OCI-M1 (cell line): Measurements from ENCODE around the gene KCNJ6.
"Not testable (repeated sequence)": the region's sequence is repeated elsewhere in the genome, so short reads cannot be mapped to it uniquely, and the experiment has no call there.

Source experiments
- DNase-seq: peaks from one replicate; lab custom pipeline; 2025; lab: John Stamatoyannopoulos, UW

Gene KCNJ6

DNA sequence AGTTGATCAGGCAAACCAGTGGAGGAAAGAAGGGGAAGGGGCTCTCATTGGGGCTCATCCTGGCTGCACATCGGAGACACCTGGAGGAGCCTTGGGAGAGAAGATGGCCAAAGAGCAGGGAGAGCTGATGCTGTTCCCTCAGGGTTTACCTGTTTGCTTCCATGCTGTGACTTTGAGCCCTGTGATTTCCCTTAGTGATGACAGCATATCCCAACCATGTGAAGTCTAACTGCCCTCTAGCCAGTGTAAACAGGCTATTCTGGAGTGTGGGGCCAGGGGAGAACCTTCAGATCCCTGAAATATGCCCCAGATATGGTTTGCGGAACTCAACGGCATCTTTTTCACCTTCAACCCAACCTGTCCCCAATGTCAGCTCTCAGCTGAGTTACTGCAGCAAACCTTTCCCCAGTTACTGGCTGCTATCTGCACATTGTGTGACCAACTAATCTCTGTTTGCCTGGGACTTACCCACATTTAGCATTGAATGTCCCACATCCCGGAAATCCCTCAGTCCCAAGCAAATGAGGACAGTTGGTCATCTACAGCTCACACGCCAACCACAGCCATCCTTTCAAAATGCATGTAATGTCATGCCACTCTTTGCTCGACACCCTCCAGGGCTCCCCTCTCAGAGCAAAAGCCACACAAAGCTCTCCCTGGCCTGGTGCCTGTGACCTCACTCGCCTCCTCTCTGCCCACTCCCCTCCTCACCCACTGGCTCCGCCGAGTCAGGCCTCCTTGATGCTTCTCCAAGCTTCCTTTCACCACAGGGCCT lies 242.3 kb downstream of the KCNJ6 start:
- DNase-seq: no peak

DNA sequence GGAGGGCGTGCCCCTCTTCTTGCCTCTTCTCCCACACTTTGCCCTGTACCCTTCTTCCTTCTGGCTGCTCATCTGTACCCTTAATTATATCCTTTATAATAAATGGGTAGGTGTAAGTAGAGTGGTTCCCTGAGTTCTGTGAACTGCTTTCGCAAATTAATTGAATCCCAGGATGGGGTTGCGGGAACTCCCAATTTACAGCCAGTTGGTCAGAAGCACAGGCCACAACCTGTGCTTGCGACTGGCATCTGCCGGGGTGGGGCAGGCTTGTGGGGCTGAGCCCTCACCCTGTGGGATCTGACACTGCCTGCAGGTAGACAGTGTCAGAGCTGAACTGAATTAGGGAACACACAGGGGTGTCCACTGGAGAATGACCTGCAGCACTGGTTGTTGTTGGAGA lies 244.9 kb downstream of the KCNJ6 start:
- no peak for DNase-seq

DNA sequence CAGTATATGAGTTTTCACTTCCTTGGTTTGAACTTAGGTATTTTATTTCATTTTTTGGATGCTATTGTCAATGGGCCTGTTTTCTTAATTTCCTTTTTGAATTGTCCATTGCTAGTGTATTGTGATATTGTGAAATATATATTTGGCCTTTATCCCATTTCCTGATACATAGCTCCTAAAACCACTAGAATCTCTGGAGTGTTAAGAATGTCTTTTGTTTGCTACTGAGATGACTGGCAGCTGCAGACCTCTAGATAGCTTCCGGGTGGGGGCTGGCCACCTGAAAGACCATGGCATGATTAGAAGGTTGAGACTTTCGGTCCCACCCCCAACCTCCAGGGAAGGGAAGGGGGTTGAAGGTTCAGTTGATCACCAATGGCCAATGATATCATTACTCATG lies 245.4 kb downstream of the KCNJ6 start:
- DNase-seq: no peak

DNA sequence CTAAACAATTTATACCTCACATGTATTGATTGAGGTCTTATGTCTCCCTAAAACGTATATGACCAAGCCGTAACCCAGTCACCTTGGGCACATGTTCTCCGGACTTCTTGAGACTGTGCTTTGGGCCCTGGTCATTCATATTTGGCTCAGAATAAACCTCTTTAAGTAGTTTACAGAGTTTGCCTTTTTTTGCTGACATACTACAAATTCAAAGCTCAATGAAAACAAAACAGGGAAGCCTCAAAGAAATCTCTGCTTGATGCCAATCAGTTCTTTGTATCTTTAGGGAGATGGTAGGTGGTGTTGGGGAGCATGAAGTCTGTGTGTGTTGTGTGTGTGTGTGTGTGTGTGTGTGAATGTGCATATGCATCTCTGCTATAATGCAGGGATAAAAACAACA lies 247.0 kb downstream of the KCNJ6 start:
- no peak for DNase-seq

DNA sequence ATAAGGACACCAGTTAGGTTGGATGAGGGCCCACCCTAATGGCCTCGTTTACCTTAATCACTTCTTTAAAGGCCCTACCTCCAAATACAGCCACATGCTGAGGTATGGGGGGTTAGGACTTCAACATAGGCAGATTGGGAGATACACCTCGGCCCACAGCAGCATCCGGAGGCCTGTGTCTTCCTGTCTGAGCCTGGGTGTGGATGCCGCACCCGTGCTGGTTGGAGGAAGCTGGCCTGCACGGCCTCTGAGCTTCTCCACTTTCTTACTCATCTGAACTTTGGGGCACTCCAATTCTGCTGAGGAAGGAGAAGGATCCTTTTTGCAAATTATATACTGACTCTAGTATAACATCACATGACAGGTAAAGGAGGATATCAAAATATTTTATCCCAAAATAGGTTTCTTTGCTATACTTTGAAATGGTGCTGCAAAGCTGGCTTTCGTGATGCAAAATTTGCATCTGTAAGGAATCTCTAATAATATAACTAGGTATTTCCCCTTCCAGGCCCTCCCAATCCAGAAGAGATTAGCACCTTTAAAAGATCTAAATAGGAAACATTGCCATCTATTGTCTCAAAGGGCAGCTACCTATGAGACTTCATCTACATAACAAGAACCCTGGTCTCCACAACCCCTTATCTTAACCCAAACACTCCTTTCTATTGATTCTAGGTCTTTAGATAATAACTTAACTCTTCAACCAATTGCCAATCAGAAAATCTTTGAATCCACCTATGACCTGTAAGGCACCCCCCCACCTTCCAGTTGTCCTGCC lies 247.6 kb downstream of the KCNJ6 start:
- DNase-seq: no peak

DNA sequence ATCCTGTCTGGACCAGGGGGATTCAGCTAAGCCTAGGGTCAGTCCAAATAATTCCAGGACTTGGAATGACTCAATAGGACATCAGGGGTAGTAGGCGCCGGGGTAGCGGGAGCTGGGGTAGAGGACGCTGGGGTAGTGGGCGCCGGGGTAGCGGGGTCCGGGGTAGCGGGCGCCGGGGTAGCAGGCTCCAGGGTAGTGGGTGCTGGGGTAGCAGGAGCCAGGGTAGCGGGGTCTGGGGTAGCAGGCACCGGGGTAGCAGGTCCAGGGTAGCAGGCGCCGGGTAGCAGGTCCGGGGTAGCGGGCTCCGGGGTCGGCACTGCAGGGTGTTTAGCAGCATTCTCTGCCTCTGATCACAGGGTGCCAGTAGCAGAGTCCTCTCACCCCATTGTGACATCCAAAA lies 248.9 kb downstream of the KCNJ6 start:
- no peak for DNase-seq

DNA sequence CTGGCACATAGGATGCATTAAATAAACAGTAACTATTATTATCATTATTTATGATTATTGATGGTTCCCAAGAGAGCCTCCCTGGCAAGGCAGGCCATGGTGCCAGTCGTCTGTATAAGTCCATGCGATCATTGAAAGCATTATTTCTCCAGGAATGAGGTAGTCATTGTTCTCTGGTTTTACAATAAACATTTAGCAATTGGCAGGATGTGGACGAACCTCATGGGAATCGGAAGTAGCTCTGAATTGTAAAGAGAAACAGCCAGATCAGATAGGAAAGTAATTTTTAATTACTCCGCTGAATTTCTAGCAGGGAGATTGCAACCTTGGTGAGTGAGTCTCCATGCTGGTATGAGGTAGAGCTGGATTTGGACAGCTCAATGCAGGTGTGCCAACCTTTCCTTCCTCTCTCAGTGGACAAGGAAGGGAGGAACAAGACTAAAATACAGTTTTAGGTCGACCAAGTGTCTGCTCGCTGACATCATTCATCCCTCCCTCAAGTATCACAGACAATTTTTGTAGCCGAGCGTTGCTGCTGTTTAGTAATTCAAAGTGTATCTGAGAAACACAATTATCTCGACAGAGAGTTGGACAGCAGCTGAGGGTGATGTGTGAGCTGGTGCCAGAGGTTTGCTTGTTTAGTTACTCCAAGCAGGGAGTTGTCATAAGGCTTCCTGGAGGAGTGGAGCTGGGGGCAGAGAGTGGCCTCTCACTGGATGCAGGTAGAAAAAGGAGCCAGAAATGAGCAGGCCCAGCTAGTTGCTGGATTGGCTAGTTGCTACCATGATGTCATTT lies 250.8 kb downstream of the KCNJ6 start:
- no peak for DNase-seq

DNA sequence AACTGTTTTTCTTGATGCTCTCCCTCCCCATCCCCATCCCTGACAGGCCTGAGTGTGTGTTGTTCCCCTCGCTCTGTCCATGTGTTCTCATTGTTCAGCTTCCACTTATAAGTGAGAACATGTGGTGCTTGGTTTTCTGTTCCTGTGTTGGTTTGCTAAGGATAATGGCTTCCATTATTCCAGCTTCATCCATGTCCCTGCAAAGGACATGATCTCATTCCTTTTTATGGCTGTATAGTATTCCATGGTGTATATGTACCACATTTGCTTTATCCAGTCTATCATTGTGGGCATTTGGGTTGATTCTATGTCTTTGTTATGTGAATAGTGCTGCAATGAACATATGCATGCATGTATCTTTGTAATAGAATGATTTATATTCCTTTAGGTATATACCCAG lies 254.0 kb downstream of the KCNJ6 start:
- DNase-seq: not testable (repeated sequence)

DNA sequence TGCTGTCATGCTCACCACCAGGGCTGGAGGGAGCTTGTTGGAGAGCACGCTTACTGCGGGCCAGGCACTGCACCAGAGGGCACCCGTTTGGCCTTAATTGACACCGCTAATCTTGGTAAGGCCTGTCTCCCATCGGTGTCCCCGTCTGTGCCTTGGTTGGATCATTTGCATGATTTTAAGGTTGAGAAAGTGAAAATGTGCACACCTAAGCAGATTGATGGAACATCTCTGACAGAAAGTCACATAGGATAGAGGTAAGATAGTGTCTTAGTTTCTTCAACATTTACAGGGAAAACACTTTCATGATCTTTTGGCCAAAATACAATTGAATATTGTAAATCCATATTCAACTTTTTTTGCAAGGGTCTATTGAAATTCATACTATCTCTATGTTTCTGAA lies 255.5 kb downstream of the KCNJ6 start:
- DNase-seq: no peak

DNA sequence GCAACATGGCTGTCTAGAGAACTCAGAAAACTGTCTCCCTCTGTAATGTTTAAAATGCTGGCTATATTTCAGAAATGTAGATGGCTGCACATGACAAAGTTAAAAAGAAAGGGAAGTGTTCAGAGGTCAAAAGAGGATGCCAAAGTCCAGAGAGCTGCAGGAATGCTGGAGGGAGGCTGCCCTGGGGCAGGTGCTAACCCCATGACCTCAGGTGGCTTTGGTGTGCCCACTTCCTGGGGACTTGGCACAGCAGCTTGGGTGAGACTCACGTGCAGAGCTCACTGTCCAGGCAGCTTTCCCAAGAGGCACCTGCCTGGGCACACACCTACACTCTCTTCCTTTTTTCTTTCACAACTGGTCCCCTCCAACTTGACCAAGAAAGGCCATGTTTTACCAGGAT lies 256.4 kb downstream of the KCNJ6 start:
- DNase-seq: no peak

DNA sequence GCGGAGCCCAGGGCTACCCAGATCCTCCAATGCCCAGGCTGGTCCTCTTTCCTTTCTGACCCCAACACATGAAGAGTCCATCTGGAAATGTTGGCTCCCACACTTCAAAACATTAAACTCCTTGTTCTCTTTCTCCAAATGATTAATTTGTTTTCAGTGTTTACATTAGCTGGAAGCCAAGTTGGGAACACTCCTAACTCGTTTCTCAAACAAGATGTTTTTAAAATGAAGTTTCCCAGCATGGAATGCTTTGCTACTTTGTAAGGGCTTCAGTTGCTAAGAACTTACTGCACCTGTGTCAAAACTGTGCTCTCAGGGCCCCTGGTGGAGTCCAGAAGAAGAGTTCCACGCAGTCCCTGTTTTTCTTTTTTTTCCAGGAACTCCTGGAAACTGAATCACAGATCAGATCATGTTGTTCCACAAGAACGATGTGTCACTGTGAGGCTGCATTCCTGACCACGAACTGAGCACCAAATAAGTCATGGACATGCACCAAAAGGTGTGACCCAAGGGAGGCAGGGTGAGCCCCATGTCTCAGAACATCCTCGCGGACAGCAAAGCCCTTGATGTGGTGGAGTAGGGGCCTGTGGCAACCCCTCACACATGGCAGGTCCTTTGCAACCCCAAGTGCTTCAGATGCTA lies 257.3 kb downstream of the KCNJ6 start:
- peak; percentile 13 for DNase-seq

DNA sequence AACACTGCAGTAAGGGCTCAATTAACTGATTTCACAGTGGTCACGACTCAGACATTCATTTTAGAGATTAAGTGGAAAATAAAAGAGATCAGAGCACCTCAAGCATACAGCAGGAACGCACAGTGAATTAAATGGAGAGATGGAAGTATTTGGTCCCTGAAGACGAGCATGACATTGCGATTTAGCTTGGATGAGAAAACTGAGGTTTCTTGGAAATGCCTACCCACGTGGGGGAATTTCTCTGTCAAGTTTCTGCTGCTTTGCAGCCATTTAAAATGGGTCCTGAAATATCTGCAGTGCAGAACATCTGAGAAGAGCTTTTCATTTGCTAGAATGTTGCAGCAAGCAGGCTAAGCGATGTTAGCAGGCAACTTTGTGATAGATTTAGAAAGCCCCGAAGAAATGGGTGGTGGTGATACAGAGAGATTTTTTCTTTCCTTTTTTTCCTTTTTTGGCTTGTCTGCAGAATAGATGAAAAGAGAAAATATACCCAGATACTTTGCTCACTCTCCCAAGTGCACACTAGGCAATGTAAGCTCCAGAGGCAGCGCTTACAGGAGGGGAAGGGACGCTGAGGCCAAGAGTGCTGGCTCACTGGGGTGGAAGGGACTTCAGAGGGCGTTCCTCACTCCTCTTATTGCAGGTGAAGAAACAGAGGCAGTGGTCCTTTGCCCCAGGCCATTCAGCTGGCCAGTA lies 258.0 kb downstream of the KCNJ6 start:
- peak; percentile 53 for DNase-seq

DNA sequence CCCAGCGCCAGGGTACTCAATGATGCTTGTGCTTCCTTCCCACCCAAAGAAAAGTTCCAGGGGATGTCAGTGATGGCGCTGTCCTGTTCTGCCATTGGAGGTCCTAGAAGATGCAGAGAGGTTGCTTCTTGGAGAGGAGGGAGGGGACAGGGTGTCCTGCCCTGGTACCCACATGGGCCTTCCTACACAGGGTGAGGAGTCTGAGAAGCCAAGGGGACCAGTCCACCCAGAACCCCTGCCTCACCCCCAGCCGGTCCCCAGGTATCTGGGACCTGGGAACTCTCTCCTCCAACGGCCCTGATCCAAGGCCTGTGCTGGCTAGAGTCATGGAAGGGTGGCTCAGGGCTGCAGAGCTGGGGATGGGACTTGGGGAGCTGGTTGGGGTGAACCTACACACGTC lies 259.4 kb downstream of the KCNJ6 start:
- no peak for DNase-seq

DNA sequence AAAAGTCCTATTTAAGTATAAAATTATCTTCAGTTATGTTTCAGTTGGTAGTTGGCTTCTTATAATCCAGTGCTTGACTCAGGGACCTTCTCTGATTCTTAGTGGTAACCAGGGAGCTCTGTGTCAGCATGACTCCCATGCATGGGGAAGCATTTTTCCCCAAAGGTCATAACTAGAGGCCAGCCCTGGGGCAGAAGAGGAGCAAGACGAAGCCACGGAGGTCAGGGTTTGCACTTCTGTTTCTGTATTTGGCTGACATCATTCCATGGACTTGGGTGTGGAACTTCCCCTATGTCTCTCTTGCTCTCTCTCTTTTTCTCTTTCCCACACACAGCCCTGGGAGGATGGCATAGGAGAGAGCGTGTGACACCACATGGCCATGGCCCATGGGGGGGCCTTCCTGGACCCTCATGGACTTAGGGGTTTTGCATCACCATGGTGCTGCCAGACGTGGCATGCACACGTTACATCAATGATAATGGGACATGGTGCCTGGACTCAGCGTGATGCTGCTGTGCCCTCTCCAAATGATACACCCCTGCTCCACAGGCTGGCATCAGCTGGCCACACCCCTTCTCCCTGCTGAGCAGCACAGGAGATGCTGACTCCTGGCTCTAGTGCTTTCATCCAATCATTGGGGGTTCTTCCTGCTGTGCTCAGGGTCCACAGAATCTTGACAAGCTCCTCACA lies 260.5 kb downstream of the KCNJ6 start:
- DNase-seq: peak; percentile 13

DNA sequence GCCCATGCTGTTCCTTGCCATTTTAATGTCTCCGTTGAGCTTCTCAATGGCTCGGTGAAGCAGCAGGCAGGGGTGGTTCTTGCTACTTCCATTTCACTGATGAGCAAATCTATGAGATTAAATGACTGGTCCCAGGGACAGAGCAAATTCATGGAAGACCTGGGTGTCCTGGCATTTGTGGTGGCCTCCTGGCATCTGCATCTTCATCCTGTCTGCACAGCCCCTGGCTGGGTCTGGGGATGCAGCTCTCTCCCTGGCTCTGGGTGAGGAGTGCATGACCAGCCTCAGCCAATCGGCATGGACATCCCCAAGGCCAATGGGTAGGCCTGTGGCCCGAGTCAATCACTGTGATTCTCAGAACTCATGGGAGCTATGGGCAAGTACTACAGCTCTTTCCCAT lies 261.7 kb downstream of the KCNJ6 start:
- DNase-seq: no peak

DNA sequence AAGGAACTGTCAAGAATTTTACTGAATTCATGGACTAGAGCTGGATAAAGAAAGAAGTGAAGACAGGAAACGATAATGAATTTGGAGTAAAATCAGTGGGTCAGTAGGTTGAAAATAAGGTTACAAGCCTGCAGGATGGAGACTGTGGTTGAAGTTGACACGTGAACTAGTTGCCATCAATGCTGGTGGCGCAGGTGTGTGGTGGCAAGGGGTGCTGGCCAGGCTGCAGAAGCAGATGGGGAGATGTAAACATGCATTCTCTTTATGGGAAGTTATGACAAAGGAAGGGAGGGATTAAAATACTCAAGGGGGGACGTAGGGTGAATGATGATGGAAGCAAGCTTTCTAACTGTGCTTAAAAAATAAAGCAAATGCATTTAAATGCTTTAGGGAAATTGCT lies 263.1 kb downstream of the KCNJ6 start:
- no peak for DNase-seq

DNA sequence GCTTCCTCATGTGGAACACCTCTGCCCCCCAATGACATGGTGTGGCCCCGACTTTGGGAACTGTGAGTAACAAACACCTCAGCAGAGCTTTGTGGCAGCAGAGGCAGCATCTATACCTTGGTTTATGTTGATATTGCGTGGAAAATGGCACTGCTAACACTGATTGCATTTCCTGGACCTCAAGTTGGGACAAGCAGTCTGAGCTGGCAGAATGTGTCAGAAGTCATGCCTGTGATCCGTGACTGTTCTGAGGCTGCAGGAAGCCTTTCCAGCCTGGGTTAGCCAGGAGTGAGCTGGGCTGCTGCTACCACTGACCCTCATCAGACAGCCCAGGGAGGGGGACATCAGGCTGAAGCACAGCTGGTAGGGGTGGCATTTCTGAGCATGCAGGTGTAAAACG lies 268.5 kb downstream of the KCNJ6 start:
- DNase-seq: no peak

DNA sequence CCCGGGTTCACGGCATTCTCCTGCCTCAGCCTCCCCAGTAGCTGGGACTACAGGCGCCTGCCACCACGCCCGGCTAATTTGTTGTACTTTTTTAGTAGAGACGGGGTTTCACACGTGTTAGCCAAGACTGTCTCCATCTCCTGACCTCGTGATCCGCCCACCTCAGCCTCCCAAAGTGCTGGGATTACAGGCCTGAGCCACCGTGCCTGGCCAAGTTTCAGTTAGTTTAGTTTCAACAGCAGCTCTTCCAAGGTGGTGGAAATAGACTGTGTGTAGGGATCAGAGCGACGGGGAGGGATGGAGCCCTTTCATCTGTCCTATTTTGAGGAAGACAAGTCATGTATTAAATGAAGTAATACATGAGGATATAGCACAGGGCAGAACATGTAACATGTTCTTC lies 269.5 kb downstream of the KCNJ6 start:
- DNase-seq: not testable (repeated sequence)

DNA sequence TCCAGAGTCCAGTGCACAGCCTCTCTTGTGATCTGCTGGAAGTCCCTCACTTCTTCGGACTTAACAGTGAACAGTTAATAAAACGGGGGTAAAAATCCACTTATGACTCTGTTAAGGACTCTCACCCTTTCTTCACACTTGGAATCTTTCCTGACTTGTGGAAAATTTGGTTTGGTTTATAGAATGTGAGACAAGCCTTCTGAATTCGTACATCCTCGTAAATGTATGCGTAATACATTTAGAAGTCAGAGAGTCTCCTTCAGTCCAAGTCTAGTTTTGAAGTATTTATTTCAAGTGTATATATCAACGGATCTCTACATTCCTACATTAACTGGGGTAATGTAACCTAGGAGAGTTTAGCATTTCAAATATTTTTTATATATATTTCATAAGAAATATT lies 270.4 kb downstream of the KCNJ6 start:
- no peak for DNase-seq

DNA sequence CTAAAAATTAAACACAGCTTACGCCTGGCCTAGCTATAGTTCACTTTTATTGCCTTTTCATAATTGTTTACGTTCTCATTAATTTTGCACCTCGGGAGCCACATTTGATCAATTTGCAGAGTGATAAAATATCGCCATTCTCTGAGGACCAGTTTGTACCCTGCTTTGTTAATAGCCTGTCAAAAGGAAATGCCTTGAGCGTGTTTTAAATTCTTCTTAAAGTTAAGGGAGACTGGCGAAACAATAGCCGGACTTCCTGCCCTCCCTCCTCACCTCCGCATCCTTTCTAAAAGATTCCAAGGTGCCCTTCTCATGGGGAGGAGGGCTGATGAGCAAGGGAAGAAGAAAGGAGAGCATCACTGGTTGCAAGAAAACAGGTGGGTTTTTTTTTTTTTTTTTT lies 271.6 kb downstream of the KCNJ6 start:
- DNase-seq: no peak

DNA sequence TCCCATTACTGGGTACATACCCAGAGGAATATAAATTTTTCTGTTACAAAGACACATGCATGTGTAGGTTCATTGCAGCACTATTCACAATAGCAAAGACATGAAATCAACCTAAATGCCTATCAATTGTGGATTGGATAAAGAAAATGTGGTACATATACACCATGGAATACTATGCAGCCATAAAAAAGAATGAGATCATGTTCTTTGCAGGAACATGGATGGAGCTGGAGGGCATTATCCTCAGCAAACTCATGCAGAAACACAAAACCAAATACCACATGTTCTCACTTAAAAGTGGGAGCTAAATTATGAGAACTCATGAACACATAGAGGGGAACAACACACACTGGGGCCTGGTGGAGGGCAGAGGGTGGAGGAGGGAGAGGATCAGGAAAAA lies 272.4 kb downstream of the KCNJ6 start:
- DNase-seq: not testable (repeated sequence)
